Fibroblast of skin of left biceps (primary cell): ENCODE results near the gene JOSD1.

Source experiments
- DNase-seq, 2 experiments: peaks; one replicate each; pipeline ENCODE4 v3.0.0-alpha.2; 2013; ENCODE audit warnings: low read depth in 2 of 2

JOSD1 gene

DNA sequence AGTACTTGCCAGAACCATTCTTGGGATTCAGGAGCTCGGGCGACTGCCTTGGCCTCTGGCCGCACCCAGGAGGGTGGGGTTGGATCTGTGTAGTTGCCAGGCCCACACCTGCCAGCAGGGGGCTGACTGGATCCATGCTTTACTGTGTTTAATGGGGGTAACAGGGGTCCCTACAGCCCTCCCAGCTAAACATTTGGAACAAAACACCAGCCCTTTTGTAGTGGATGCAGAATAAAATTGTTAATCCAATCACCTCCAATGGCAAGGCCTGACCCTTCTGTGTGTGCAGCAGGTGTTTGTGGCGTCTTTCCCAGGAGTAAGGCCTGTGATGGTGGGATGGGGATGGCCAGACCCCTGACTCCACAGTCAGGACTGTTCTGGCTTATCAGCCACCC is 32.6 kb upstream of the JOSD1 start:
- no peak for DNase-seq

DNA sequence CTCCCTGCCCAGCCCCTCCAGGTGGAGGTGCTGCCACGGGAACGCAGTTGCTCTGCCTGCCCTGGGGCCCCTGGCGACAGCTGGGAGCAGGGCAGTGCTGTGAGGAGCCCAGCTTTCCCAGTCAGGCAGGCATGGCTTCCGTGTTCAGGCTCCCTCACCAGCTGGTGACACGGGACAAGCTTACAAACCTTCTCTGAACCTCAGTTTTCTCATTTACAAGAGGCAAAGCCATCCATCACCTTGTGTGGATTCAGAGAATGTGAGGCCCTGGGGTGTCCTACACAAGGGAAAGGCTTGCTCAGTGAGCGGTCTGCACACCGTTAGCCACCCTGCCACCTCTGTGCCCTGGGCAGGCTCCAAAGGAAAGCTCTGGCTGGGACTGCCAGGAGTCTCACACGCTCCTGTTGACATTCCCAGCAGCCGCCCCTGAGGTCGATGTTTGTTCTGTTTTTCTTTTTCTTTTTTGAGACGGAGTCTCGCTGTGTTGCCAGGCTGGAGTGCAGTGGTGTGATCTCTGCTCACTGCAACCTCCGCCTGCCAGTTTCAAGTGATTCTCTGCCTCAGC is 31.6 kb upstream of the JOSD1 start:
- no peak for DNase-seq

DNA sequence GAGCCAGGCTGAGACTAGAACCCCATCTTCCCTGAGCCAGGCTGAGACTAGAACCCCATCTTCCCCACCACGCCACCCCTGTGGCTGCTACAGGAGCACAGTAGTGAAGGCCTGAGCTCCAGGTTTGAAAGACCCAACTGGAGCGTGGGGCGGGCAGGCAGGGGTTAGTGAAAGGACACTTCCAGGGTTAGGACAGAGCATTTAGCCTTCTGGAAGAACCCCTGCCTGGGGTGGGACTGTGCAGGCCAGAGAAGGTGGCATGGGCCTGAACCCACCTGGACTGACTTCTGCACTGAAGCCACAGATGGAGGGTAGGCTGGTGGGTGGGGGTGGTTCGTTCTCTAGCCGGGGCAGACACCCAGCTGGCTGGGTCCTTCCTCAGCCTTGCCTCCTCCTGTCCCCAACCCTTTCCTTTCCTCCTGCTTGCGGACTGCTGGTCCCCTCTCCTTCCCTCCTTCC is 31.0 kb upstream of the JOSD1 start:
- no peak for DNase-seq

DNA sequence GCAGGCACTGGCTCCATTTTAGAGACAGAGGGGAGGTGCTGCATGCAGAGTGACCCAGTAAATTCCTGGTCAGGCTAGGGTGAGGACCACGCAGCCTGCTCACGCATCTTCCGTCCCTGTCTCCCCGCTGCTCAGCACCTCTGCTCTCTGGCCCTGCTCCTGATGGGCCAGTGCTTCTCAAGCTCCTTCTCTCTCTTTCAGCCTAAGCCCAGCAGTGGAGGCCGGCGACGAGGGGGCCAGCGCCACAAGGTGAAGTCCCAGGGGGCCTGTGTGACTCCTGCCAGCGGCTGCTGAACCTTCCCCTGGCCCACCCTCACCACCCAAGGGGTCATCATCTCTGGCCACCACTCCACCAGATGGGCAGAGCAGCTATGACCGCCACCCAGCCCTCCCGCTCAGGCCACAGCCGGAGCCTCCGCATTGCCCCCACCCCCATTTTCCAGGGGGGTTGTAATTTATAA is 29.7 kb upstream of the JOSD1 start:
- no peak for DNase-seq

DNA sequence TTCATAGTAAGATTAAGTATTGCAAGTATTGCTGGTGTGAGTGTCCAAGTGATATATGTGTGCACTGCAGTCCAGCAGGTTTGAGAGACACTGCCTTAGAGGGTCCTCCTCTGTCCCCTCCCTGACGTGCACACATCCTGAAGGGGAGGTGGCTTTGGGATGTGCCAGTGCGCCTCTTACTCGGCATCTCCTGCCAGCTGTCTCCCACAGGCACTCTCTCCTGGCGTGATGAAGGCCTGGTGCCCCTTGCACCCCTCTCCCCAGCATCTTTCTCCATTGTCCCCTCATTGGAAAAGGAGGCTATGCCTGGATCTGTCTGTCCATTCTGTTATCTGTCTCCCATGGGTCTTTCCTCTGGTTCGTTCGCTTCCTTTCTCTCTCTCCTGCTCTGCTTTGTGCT is 29.2 kb upstream of the JOSD1 start:
- no peak for DNase-seq

DNA sequence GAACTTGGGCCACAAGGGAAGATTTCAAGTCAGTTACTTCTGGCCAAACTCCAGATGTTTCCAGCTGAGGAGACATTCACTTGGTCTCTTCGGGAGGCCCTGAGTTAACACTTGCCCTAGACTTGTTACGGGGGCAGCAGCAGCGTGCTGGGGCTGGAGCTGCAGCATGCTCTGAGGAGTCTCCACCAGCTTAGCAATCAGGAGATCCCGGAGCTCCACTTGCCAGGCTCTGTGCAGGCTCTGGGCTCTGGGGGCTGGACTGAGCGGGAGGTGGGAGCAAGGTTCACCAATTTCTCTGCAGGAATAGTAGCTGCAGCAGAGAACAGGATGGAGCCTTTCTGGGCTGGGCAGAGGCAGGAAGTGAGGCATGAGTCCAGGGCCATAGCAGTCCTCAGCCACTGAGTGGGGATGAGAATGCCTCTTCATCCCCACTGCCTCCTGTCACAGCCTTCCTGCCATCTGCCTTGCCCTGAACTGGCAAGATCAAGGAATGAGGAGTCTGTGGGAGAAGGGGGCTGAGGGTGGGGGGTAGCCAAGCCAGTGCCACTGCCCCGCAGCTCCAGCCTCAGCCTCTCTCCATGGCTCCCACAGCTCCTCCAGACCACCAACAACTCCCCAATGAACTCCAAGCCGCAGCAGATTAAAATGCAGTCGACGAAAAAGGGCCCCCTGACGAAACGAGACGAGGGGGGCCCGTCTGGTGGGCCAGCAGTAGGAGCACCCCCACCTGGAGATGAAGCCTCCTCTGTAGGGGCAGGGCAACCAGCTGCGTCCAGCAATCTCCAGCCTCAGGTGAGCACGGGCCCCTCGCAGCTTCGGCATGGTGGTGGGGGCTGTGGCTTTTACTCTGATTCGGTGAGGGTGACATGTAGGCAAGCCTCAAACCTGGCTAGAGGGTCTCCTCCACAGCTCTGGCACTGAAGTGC is 28.4 kb upstream of the JOSD1 start:
- no peak for DNase-seq

DNA sequence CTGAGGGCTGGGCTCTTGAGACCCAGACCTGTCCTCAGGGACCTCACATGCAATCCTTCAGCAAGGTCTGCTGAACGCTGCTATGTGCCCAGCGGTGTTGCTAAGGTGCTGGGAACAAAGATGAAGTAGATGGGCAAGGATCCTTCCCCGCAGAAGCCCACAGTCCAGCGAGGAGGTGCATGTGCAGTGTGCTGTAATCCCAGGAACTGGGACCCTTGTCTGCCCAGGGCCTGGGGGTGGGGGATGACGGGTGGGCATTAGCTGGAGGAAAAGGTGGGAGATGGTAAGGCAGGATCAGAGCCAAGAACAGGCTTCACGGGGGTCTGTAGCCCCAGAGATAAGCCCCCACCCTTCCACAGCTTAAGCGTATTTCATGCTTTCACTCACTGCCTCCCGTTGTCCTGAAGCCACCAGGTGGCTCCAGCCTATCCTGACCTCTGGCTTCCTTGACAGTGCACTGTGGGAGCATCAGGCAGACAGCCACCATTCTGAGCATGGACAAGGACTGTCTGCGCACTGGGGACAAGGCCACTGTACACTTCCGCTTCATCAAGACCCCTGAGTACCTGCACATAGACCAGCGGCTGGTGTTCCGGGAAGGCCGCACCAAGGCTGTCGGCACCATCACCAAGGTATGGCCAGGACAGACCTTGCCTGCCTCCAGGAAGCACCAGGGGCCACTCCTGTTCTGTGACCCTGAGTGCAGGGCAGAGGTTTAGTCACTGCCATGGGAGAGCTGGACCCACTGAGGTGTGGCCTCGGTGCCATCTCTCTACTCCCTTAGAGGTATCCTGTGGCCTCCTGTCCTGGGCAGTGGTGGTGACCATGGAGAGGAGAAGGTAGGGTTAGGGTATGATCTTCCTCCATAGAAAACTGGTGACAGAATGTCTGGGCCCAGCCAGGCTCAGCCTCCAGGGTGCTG is 27.0 kb upstream of the JOSD1 start:
- DNase-seq, result no peak

DNA sequence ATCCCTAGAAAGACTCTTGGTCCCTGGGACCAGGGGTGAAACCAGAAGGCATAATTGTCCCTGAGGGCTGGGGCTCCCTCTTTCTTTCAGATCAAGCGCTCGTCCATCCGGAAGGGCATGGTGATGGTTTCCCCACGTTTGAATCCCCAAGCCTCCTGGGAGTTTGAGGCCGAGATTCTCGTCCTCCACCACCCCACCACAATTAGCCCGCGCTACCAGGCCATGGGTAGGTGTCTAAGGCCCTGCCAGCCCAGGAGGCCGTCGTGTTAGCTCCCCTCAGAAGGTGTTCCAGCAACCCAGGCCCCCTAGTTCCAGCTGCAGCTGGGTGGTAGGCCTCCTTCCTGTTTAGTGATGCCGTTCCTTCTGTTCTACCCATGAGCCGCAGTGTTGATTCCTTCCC is 26.4 kb upstream of the JOSD1 start:
- no peak for DNase-seq

DNA sequence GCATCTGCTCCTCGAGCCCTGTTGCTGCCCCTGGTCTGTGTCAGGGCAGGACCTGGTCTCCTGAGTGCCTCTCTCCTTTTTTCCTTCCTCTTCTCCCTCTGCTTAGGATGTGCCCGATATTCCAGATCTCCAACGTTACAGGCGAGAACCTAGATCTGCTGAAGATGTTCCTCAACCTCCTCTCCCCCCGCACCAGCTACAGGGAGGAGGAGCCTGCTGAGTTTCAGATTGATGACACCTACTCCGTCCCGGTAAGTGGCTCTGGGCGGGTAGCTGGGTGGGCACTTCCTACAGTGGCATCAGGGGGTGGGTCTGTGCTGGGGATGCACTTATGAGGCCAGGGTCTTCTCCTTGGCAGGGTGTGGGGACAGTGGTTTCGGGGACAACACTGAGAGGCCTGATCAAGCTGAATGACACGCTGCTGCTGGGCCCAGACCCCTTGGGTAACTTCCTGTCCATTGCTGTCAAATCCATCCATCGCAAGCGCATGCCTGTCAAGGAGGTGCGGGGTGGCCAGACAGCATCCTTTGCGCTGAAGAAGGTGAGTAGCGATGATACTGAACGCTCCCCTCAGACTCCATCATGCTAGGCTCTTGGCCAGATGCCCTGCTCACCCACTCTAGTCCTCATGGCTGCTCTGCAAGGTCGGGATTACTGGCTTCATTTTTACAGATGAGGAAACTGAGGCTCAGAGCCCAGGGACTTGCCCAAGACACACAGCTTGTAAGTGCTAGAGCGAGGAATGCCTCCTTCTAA is 25.3 kb upstream of the JOSD1 start:
- no peak for DNase-seq

DNA sequence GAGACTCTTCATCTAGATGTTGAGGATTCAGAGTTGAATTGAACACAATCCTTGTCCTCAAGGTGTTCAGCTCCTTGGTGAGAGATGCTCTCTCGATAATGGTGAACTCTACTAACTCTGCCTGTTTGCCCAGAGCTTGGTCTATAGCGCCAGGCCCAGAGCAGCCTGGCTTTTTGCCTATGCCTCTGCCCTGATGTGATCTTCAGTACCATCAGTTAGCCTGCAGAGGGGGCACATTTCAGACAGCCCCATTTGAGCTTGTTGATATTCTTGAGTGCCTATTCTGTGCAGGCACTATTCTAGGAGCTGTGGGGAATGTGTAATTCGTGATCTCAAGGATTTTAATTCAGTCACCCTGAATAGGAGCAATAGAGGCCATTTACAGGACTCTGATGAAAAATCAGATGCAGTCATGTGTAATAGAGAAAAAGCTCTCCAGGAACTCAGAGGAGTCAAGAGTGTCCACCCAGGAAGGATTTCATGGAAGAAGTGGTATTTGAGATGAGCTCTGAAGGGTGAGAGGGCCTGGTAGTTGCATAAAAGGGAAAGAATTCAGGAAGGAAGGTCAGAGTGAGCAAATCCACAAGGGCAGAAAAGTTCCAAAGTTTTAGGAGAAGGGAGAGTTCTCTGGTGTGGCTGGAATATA is 24.3 kb upstream of the JOSD1 start:
- DNase-seq, result no peak

DNA sequence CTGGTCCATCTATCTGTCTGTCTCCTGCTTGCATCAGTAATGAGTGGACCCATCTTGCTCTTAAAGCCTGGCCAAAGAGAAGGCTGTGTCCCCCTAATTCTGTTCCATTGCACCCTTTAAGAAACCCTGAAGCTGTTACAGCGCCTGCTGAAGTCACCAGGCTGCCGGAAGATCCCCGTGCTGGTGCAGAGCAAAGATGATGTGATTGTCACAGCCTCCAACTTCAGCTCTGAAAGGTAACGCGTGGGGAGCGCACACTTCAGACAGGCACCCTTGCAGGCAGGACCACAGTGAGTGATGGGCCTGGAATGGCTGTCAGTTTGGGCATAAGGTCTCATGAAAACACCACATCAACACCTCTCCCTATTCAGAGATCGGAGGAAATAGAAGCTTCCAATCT is 23.4 kb upstream of the JOSD1 start:
- no peak for DNase-seq

DNA sequence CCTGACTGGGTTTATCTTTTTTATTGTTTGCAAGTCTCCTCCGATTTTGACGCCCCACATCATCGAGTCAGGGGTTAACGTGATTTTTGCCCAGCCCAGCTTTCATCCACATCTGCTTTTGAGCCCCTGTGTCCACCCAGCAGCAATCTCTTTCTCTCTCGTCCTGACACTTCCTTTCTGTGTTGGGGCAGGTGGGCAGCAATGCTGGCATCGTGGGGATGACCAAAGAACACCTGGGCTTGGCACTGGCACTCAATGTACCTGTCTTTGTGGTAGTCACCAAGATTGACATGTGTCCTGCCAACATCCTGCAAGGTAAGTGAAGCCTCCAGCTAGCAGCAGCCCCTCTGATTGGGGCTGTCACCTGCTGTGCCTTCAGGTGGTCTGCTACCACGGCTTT is 20.8 kb upstream of the JOSD1 start:
- DNase-seq, result no peak

DNA sequence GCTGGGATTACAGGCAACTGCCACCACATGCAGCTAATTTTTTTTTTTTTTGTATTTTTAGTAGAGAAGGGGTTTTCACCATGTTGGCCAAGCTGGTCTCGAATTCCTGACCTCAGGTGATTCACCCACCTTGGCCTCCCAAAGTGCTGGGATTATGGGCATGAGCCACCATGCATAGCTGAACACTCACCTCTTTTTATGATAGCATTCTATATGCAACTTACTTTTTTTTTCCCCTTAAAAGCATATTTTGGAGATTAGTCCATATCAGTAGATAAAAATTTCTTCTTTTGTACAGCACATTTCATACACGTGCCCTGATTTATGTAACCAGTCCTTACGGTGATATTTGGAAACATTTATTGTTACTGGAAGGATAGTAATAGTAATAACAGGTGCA is 19.6 kb upstream of the JOSD1 start:
- no peak for DNase-seq

DNA sequence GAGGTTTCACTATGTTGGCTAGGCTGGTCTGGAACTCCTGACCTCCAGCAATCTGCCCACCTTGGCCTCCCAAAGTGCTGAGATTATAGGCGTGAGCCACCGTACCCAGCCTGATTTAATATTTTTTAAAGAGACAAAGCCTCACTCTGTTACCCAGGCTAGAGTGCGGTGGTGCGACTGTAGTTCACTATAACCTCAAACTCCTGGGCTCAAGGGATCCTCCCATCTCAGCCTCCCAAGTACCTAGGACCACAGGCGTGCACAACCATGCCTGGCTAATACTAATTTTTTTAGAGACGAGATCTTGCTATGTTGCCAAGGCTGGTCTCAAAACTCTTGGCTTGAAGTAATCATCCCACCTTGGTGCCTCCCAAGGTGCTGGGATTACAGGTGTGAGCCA is 18.5 kb upstream of the JOSD1 start:
- DNase-seq, result no peak

DNA sequence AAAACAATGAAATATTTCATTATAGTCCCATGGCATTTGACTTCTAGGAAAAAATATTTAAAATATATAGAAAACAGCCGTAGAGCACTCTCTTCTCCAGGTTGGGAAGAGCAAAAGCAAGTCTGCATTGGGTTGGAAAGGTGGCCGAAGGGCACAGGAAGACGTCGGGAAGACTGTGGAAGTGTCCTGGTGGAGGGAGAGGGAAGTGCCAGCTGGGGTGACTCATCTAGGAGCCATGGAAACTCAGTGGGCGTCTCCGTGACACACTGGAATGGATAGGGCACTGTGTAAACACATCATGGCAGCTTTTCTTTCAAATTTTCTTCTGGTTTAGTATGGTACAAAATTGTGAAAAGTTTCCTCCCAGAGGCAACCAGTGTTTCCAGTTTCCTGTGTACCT is 17.7 kb upstream of the JOSD1 start:
- DNase-seq, result no peak

DNA sequence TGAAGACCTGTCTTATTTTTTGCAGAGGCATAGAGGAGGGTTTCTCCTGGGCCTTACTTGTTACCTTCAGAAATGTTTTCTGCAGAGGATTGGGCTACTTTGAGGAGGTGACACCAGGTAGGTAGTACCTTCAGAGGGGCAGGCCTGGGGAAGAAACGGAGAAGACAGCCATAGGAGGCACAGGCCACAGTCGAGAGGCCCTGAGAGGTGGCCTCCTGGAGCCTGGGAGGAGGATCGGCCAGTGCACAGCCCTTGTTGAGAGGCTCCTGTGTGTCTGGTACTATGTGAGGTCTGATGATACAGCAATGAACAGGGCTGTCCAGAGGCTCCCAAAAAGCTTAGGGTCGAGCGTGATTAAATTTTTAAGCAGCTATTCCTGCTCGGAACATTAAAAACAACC is 16.5 kb upstream of the JOSD1 start:
- DNase-seq, result no peak

DNA sequence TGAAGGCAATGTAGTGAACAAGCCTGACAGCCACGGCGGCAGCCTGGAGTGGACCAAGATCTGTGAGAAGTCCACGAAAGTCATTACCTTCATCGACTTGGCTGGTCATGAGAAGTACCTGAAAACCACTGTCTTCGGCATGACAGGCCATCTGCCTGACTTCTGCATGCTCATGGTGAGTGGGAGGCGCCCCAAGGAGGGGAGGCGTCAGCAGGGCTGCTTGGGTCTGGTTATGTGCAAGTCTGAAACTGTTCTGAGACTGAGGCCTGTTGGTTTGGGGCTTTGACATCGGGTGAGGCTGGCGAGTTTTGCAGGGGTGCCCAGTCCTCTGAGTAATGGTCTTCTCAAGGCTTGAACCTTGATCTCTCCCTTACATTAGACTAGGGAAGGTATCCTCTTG is 16.1 kb upstream of the JOSD1 start:
- no peak for DNase-seq

DNA sequence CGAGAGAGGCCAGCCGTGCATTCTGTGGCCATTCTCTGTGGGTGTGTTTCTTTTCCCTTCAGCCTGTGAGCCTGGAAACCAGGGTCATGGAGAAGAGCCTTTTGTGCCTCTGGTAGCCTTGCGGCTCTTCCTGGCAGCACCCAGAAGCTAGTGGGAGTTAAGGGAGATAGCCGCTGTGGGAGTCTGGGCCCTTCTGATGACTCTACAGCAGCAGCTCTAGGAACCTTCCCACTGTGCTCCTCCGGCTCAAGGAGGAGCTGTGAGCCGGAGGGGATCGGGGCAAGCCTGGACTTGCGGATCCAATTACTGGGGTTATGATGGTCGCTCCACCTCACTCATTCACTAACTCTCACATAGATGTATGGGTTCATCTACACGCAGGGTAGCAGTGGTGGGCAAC is 15.5 kb upstream of the JOSD1 start:
- no peak for DNase-seq

DNA sequence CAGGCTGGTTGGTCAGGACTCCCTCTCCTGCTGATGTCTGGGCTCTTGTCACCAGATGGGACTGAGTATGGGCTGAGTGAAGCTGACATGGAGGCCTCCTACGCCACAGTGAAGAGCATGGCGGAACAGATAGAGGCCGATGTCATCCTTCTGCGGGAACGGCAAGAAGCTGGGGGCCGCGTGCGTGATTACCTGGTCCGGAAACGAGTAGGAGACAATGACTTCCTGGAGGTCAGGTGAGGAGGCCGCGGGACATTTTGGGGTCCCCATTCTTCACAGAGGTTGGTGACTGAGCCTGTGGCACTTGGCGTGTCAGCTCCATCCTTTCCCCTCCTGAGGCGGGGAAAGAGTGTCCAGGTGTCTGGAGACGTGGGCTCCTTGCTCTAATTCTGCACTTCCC is 15.1 kb upstream of the JOSD1 start:
- DNase-seq, result no peak

DNA sequence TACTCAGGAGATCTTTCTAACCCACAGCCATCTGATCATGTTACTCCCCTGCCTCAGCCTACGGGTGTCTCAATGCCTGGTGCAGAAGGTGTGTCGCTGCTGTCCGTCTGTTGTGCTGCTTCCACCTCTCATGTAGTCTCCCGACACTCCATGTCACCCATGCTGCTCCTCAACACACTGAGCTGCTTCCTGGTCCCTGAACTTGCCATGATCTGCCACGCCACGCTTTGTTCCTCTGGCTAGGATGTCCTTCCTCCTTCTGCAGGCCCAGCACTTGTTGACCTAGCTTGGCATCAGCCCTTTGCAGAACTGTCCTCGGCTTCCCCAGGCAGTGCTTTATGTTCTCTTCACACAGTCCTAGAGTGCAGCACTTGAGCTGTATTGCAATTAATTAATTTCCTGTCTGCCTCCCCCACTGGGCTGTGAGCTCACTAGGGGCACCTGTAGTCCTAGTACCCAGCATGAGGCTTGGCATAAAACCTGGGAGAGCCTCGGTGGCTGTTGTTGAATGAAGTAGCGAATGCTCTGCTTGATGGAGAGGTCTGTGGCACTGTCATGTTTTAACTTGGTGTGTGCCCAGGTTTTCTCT is 14.5 kb upstream of the JOSD1 start:
- no peak for DNase-seq

DNA sequence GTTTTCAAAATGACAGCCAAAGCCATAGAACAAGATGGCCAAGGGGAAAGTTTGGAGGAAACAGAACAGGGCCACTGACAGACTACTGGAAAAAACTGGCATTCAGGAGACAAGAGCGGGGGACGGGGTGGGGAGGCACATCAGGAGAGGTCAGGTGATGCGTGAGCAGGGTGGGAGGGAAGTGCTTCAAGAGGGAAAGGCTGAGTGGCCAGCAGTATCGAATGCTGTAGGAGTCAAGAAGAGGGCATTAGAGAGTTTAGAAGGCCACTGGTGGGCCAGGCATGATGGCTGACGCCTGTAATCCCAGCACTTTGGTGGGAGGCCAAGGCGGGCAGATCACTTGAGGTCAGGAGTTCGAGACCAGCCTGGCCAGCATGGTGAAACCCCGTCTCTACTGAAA is 13.2 kb upstream of the JOSD1 start:
- DNase-seq, result no peak
